ENCODE results near the gene CRYGD.

- no peak for TF ChIP-seq EZH2 (IDR thresholded peaks at IDR 0.05; ENCODE audit: borderline replicate concordance, low read depth, low read length, severe bottlenecking)
- no peak for TF ChIP-seq CTCF (IDR thresholded peaks at IDR 0.05; ENCODE audit: borderline replicate concordance, extremely low read depth, low read length, poor library complexity, severe bottlenecking)
Measured at GRCh38 chr2:208130712-208131110, 6.4 kb upstream of the CRYGD start.

Measured in DND-41 (cell line).